GM18951 (cell line): ENCODE results near the gene NOTUM.
"Not testable (repeated sequence)": the region's sequence is repeated elsewhere in the genome, so short reads cannot be mapped to it uniquely, and the experiment has no call there.

Source experiments
- POLR2A ChIP-seq: IDR thresholded peaks from 4 replicates; pipeline ENCODE4 v1.6.1; 2011; ENCODE audit warnings: mild to moderate bottlenecking; ENCODE audit not compliant: insufficient read length, insufficient read depth; ENCODE audit errors: extremely low read depth
- in situ Hi-C: fragments of 300-500 bp; cut with MboI; formaldehyde crosslinking; loops from one replicate; pipeline ENCODE4 v1.12.0; 2022; ENCODE audit warnings: low sequenced_read_pairs, mixed read lengths, inconsistent platforms; ENCODE audit not compliant: unreplicated experiment

Gene NOTUM

GRCh38 chr17:81992306-81993102, 31.5 kb upstream of the NOTUM start:
- TF ChIP-seq POLR2A: no peak
- in situ Hi-C loops: no loop called here

GRCh38 chr17:81991684-81992305, 30.8 kb upstream of the NOTUM start:
- no peak for TF ChIP-seq POLR2A

GRCh38 chr17:81990836-81991683, 30.1 kb upstream of the NOTUM start:
- in situ Hi-C loops: no loop called here
- TF ChIP-seq POLR2A: no peak

More at GRCh38 chr17:81991684-81992305, 30.8 kb upstream of the NOTUM start:
- in situ Hi-C loops: no loop called here

GRCh38 chr17:81987161-81987770, 26.3 kb upstream of the NOTUM start:
- no peak for TF ChIP-seq POLR2A
- in situ Hi-C loops: no loop called here

- in situ Hi-C loops: no loop called here
- no peak for TF ChIP-seq POLR2A
These were observed 25.6 kb upstream of the NOTUM start for GRCh38 chr17:81986606-81987005.

- in situ Hi-C loops: no loop called here
These were observed 23.9 kb upstream of the NOTUM start for GRCh38 chr17:81984773-81985410.

GRCh38 chr17:81983639-81984373, 22.8 kb upstream of the NOTUM start:
- TF ChIP-seq POLR2A: no peak
- in situ Hi-C loops: no loop called here

More at GRCh38 chr17:81984773-81985410, 23.9 kb upstream of the NOTUM start:
- no peak for TF ChIP-seq POLR2A

GRCh38 chr17:81983011-81983638, 22.1 kb upstream of the NOTUM start:
- in situ Hi-C loops: no loop called here

GRCh38 chr17:81981511-81981910, 20.5 kb upstream of the NOTUM start:
- in situ Hi-C loops: not testable (repeated sequence)

More at GRCh38 chr17:81983011-81983638, 22.1 kb upstream of the NOTUM start:
- no peak for TF ChIP-seq POLR2A

GRCh38 chr17:81980707-81981343, 19.8 kb upstream of the NOTUM start:
- in situ Hi-C loops: no loop called here
- no peak for TF ChIP-seq POLR2A

GRCh38 chr17:81980122-81980521, 19.1 kb upstream of the NOTUM start:
- in situ Hi-C loops: no loop called here
- TF ChIP-seq POLR2A: no peak
